Cerebellar nuclear complex (tissue), 1 donor: ENCODE measurements around the gene MZT2A.
"Not testable (repeated sequence)": the region's sequence is repeated elsewhere in the genome, so short reads cannot be mapped to it uniquely, and the experiment has no call there.

Experiments
- DNase-seq, 2 experiments: peaks; one replicate each; lab custom pipeline; 2025; lab: John Stamatoyannopoulos, UW

Gene MZT2A

GRCh38 chr2:131492015-131492417 lies at the start of gene MZT2A:
MZT2A (minus strand) TSS chr2:131492397; CDS start chr2:131492376, 21 bp downstream.
- not testable (repeated sequence) for DNase-seq

- DNase-seq, result not testable (repeated sequence)
Measured at GRCh38 chr2:131538856-131539255, 46.7 kb upstream of the MZT2A start.

- not testable (repeated sequence) for DNase-seq
Measured at GRCh38 chr2:131536841-131537240, 44.6 kb upstream of the MZT2A start.

- DNase-seq, result not testable (repeated sequence)
Measured at GRCh38 chr2:131535951-131536826, 44.0 kb upstream of the MZT2A start.

GRCh38 chr2:131535526-131535925 lies 43.3 kb upstream of the MZT2A start:
- DNase-seq, result no peak

GRCh38 chr2:131534965-131535364 lies 42.8 kb upstream of the MZT2A start:
- DNase-seq, result not testable (repeated sequence)

GRCh38 chr2:131534317-131534672 lies 42.1 kb upstream of the MZT2A start:
- DNase-seq, result not testable (repeated sequence)

- not testable (repeated sequence) for DNase-seq
Measured at GRCh38 chr2:131533609-131534316, 41.6 kb upstream of the MZT2A start.

- DNase-seq, result not testable (repeated sequence)
Measured at GRCh38 chr2:131532723-131533608, 40.8 kb upstream of the MZT2A start.

- DNase-seq, result not testable (repeated sequence)
Measured at GRCh38 chr2:131531547-131532185, 39.5 kb upstream of the MZT2A start.

- DNase-seq, result not testable (repeated sequence)
Measured at GRCh38 chr2:131530626-131531344, 38.6 kb upstream of the MZT2A start.

GRCh38 chr2:131529864-131530445 lies 37.8 kb upstream of the MZT2A start:
- not testable (repeated sequence) for DNase-seq

GRCh38 chr2:131528981-131529863 lies 37.0 kb upstream of the MZT2A start:
- DNase-seq, result not testable (repeated sequence)

GRCh38 chr2:131527131-131528001 lies 35.2 kb upstream of the MZT2A start, which contains the start of gene CCDC74A:
CCDC74A (plus strand) TSS chr2:131527888; CDS start chr2:131527971, 83 bp downstream.
- DNase-seq, result not testable (repeated sequence)

GRCh38 chr2:131525256-131525655 lies 33.1 kb upstream of the MZT2A start:
- not testable (repeated sequence) for DNase-seq

GRCh38 chr2:131521961-131522781 lies 30.0 kb upstream of the MZT2A start:
- DNase-seq, result no peak

GRCh38 chr2:131521524-131521923 lies 29.3 kb upstream of the MZT2A start:
- not testable (repeated sequence) for DNase-seq
